Activated CD8-positive, alpha-beta memory T cell treated with anti-CD3 and anti-CD28 coated beads, Interleukin-2, amount 50 U/mL, for 1 hour (primary cell): Measurements from ENCODE around the gene AJAP1.

Experiments
- DNase-seq: peaks from one replicate; pipeline ENCODE4 v3.0.0-alpha.2; 2020; ENCODE audit errors: extremely low read depth

The AJAP1 gene

DNA sequence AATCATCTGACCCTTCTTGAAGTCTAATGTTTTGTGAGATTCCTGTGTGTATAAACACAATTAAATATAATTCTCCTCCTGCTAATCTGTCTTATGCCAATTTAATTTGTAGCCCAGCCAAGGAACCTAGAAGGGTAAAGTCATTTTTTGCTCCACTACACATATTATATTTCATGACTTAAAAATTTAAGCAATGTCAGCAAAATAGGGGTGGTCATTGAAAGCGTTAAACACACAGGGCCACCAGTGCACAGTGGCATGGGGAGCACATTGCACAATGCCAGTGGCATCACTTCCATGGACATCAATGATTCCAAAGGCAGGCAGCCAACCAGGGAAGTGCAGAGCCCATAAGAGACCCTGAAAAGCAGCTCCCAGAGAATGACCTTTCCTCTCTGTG, 166.1 kb downstream of the AJAP1 start:
- DNase-seq: no peak

DNA sequence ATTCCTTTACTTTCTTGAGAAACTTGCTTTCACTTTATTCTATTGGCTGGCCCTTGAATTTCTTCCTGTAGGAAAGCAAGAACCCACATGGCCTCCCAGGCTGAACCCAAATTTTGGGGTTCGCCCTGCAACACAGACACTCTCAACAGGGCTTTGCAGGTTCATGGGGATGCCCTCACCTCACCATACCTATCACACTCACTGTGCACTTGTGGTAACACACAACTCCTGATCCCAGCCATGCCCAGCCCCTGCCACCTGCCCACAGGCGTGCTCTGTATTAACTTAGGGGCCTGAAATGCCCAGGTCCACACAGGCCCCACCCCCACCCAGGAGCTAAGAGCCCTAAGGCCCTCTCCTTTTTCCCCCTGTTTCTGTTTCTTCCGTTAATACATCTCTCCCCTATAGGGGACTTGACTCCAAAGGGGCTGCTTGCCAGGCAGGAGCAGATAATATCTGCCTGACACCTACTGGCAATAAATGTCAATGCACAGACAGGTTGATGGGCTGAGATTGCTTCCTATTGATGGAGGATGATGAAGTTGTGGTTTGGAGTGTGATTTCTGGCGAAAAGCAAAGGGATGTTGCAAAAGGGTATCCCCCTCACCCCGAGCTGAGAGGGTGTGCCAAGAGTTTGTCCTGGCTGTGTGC, 171.5 kb downstream of the AJAP1 start:
- no peak for DNase-seq

DNA sequence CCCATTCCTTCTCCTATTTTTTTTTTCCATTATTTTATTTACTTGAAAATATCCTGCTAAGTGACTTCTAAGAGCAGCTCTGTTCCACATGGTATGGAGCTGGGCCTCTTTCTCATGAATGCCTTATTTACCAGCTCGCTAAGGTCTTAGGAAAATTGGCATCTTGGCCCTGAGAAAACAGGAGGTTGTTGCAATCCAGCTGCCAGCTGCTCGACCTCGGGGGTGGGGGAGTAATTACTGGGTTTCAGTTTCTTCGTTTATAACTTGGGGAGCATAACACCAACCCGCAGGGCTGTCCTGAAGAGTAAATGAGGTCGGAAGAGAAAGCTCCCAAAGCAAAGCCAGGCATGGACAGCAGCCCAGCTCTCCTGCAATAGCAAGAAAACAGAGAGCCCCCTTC, 176.3 kb downstream of the AJAP1 start:
- no peak for DNase-seq

DNA sequence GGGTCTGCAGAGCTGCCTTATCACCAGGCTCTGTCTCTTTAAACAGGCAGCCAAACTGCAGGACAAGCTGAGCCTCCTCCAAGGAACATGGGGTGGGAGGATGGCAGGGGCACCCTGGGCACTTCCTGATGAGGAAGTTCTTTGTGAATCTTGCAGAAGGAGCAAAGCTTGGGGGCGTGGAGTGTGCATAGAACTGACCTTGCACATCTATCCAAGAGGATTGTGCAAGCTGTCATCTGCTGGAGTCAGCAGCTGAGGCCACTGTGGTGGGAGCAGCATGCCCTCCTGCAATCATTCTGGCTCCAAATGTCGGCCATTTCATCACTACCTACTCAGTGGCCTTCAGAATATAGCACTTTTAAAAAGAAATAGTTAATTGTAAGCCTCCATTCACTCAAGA, 182.2 kb downstream of the AJAP1 start:
- DNase-seq: no peak

DNA sequence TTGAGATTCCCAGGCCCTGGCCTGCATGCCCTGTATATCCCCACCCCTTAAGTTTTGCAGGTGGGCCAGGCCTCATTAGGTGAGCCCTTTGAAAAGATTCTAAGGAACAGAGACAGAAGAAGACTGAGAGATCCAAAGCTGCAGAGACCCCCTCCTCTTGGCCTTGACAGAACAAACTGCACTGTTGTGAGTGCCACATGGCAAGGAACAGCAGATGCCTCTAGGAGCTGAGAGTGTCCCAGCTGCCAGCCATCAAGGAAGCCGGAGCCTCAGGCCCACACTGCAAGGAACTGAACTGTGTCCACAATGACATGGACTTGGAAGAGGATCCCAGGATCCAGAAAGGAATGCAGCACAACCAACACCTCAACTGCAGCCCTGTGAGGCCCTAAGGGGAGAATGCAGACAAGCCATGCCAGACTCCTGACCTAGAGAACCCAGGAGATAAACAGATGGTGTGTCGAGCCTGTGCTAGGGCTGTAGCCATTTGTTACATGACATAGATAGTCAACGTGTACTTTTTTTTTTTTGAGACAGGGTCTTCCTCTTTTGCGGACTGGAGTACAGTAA, 182.7 kb downstream of the AJAP1 start:
- no peak for DNase-seq

DNA sequence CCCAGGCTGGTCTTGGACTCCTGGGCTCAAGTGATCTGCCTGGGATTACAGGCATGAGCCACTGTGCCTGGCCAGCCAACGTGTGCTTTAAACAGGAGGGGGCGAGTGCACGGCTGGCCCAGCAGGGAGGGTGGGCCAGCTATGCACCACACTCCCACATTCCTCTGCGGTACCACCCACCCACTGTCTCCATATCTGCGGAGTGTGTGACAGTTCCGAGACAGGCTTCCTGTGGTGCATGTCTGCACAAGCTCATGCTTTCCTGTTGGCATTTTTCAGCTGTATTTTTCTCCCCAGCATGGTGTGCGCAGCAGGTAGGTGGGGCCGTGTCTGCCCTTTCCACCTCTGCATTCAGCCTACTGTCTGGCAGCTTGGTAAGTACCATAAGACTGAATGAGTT, 183.3 kb downstream of the AJAP1 start:
- DNase-seq: no peak

DNA sequence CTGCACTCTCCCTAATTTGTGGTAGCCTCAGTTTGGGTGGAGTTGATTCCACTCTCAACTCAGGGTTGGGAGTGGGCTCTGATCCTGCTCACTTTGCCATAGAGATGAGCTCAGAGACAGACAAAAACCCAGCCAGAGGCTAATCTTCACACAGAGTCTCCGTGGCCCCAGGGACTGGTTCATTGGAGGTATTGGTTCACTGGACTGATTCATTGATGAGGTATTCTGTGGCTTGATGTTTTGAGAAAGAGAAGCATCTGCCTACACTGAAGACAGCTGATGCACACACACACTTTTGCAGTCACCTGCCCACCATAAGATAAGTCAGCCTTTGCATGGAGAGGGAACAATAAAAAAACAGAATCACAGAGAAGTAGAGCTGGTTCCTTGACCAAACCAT, 183.8 kb downstream of the AJAP1 start:
- DNase-seq: no peak
